GM21737 (cell line): ENCODE results near the gene UVRAG.

ENCODE experiments used
- ATAC-seq: cut with Tn5 transposase; IDR thresholded peaks from one replicate; pipeline ENCODE4 v1.9.1; 2021; ENCODE audit warnings: mild to moderate bottlenecking, moderate library complexity; ENCODE audit not compliant: unreplicated experiment

Gene UVRAG

GRCh38 chr11:76086743-76087635, 272.0 kb downstream of the UVRAG start:
- ATAC-seq, result no peak

GRCh38 chr11:76087749-76088148, 272.7 kb downstream of the UVRAG start:
- ATAC-seq, result no peak

GRCh38 chr11:76088511-76088910, 273.5 kb downstream of the UVRAG start:
- no peak for ATAC-seq

DNA sequence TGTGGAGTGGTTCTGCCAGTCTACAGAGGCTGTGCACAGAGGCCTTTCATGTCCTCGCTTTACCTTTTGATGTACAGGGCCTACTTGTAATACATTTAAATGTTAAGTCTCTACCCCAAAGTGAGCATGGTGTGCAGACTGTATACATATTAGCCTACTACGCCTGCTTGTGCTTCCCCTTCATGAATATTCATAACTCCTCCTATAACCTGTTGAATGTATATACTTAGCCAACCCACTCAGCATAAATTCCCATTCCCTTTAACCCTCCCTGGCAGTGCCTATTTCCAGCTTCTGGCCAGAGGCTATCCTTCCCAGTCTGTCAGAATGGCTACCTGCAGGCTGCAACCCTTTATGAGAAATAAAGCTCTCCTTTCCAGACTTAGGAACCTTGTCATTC, 275.2 kb downstream of the UVRAG start:
- no peak for ATAC-seq

- ATAC-seq, result no peak
These were observed 275.8 kb downstream of the UVRAG start for GRCh38 chr11:76090821-76091220.

GRCh38 chr11:76094740-76095139, 279.7 kb downstream of the UVRAG start:
- no peak for ATAC-seq

GRCh38 chr11:76095891-76096290, 280.9 kb downstream of the UVRAG start:
- no peak for ATAC-seq

- ATAC-seq, result no peak
These were observed 281.5 kb downstream of the UVRAG start for GRCh38 chr11:76096552-76096951.

- ATAC-seq, result no peak
These were observed 287.8 kb downstream of the UVRAG start for GRCh38 chr11:76102802-76103201.

- no peak for ATAC-seq
These were observed 288.4 kb downstream of the UVRAG start for GRCh38 chr11:76103460-76103859.

DNA sequence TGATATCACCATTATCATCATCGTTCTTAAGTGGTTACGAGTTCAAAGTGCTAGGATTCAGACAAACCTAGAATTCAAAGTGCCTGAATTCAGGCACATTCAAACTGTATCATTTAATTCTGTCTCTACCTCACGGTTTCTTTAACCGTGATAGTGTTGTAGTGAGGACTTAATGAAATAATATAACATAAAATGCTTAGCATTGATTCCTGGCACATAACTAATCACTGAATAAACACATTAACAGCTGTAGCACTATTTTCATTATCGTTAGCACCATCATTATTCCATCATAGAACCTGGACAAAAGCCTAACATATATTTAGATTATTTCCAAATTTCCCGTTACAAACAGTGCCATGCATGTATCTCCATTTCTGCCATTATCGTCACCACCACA, 289.3 kb downstream of the UVRAG start:
- no peak for ATAC-seq

DNA sequence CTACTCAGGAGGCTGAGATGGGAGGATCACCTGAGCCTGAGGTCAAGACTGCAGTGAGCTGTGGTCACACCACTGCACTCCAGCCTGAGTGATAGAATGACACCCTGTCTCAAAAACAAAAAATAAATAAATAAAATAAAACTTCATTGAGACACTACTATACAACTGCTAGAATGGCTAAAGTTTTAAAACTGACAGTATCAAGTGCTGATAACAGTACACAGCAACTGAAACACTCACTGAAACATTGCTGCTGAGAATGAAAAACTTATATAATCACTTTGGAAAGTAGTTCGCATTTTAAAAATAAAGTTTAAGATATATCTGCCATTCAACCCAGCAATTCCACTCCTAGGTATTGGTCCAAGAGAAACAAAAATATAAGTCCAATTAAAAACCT, 290.6 kb downstream of the UVRAG start:
- no peak for ATAC-seq

DNA sequence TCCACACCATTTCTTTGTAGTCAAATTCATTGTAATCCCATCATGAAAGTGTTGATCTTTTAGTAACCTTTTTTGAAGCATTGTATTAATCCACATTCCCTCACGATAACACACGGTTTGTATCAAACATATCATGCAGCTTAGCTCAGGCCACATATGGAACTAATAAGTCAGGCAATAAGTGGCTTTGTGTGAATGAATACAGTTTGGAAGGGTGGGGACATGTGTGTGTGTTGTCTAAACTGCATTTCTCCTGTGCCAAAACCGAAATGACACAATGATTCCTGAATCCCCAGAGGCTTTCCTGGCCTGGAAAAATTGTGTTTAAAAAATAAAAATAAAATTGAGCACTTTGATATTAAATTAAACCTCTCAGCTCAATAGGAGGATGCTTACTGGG, 293.0 kb downstream of the UVRAG start:
- no peak for ATAC-seq

- no peak for ATAC-seq
These were observed 299.2 kb downstream of the UVRAG start for GRCh38 chr11:76114238-76114637.

GRCh38 chr11:76115555-76115954, 300.5 kb downstream of the UVRAG start:
- ATAC-seq, result no peak

DNA sequence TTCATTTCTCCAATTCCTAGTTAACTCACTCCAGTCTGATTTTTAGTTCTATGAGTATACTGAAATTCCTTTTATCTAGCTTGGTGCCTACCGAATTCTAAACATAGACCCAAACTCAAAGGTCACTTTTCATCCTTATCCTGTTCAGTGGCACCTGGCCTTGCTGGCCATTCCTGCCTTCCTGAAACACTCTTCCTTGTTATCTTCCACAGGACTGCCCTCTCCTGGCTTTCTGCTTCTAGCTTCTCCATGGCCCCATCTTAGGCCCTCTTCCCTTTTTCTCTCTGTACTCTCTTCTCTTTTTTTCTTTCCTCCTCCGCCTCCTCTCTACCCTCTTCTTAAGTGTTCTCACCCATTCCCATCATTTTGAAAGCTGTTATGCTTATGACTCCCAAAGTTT, 304.0 kb downstream of the UVRAG start:
- ATAC-seq, result no peak

GRCh38 chr11:76119779-76120178, 304.8 kb downstream of the UVRAG start:
- ATAC-seq, result no peak

GRCh38 chr11:76120513-76121101, 305.6 kb downstream of the UVRAG start:
- no peak for ATAC-seq

GRCh38 chr11:76123248-76123647, 308.2 kb downstream of the UVRAG start:
- ATAC-seq, result no peak

GRCh38 chr11:76124905-76125770, 310.1 kb downstream of the UVRAG start:
- ATAC-seq, result no peak

- ATAC-seq, result no peak
These were observed 314.7 kb downstream of the UVRAG start for GRCh38 chr11:76129729-76130128.

GRCh38 chr11:76131142-76131541, 316.1 kb downstream of the UVRAG start:
- ATAC-seq, result no peak
